CD4-positive, alpha-beta T cell treated with Interleukin-4 for 1 hour (primary cell): ENCODE data around the gene CYBA.
A peak's percentile ranks its signal among the peaks of the same experiment; 100 is the strongest.

ENCODE experiments used
- DNase-seq, 2 donors: peaks; one replicate each; pipeline ENCODE4 v3.0.0-alpha.2; 2020 to 2022

Gene CYBA

DNA sequence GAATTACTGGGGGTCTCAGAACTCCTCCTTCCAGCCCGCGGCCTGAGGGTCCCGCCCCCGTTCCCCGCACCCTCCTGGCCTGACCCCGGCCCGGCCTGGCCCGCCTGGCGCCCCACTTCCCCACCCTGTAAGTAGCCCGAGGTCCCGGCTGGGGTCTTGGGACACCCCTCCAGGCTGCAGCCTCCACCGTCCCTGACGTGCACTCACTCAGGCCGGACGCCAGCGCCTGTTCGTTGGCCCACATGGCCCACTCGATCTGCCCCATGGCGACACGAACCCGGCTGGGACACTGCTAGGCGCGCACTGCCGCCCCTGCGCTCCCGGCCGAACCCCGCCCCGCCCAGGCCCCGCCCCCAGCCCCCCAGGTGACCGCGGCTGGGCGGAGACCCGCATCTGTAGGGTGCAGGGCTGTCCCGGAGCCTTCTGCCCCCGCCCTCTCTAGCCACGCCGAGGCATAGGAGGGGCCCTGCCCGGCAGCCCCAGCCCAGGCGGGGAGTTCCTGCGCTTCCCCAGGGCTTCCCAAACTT is at the start of gene CYBA:
Gene CYBA (minus strand): TSS at position 305 of the 527 bp plus-strand sequence. CDS start 40 bp downstream, at position 265.
- DNase-seq: peak; percentile 88 to 89

GRCh38 chr16:88700322-88700635 is 49.4 kb upstream of the CYBA start:
- no peak for DNase-seq

DNA sequence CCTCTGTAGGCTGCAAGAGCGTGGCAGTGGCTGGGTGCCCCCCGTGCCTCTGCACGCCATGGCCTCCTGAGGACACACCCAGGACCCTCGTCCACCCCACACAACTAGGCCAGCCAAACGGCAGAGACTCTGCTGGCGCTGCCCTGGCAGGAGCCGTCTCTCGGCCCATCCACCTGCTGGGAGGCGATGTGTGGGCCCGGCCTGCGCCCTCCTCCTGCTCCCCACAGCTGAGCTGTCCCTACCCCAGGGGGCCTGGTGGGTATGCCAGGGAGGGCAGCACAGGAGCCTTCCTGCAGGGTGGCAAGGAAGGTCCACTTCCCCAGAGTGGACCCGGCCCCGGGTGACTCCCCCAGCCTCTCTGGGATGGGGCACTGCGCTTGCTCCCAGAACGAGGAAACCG is 48.3 kb upstream of the CYBA start:
- DNase-seq: no peak

DNA sequence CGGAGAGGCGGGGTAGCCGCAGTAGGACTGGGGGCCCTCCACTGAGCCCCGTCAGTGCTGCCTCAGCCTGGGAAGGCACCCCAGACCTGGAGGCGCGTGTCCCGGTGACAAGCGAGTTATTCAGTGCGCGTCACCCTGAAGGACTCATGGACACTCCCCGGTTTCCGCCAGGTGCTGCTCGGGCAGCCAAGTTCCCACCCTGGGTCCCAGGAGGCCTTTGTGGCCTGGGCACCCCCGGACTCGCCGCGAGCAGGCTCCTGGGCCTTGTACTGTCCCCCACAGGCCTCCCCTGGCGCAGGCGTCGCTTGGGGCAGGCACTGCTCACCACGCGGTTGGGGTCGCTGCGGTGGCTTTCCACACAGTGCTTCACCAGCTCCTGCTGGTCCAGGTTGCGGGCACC is 47.8 kb upstream of the CYBA start:
- no peak for DNase-seq

- peak in 1 of 2 donors; percentile 30 for DNase-seq
Observed at GRCh38 chr16:88697831-88698615, 47.2 kb upstream of the CYBA start.

DNA sequence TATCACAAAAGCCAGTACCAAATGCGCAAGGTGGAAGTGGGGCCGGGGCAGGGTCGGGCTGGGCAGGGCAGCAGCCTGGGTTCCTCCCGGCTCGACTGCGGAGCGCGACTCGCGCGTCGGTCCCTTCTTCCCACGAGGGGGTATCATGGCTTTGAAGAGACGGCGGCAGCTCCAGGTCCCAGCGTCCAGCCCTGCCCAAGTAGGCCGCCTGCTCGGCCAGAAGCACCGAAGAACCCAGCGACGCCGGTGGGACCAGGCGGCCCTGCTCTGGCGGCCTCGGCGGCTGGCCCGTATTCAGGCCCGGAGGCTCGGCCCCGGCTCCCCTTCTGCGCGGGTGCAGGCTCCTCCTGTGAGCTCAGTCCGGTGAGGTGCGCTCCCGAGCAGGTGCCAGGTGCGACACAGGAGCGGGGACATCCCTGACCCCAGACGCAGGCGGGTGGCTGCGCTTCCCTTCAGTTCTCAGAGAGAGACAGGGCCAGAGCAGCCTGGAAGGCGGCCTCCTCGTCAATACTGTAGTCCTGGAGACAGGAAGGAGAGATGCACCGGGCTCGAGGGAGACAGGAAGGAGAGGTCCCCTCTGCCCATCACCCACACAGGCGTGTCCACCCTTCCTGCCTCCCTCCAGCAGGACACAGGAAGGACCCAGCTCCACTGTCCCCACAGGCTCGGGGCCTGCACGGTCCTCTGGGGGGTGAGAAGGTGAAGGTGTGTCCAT is 46.4 kb upstream of the CYBA start:
- no peak for DNase-seq

DNA sequence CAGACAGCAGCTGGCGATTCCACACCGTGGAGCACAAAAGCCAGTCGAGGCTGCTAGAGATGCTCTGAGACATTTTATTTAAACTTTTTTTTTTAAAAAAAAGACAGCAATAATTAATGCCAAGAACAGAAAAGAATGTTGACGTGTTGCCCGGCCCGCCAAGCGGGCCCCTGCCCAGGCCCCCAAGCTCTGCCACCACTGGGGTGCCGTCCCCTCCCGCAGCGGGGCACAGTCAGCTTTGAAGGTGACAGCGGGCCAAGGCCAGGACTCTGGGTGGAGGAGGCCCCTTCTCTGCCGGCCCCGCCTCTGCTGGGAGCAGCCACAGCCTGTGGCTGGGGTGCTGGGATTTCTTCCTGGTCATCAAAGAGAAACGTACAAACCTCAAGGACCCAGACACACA is 45.6 kb upstream of the CYBA start:
- DNase-seq: no peak

DNA sequence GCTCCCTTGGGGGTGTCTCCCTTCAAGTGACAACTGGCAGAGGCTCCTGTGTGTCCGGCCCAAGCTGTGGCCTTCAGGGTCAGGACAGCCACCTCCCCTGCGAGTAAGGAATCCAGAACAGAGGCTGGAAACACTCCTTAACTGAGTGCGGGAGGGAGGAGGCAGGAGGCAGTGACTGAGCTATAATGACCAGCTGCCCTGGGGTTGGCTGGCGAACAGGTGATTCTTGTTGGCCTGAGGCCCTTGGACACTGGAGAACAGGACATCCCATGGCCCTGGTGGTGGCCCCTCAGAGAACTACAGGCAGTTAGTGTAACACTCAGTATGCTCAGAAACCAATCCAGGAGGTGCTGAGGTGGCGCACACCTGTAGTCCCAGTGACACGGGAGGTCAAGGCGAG is 44.9 kb upstream of the CYBA start:
- no peak for DNase-seq

- DNase-seq: no peak
Observed at GRCh38 chr16:88695218-88695617, 44.4 kb upstream of the CYBA start.

DNA sequence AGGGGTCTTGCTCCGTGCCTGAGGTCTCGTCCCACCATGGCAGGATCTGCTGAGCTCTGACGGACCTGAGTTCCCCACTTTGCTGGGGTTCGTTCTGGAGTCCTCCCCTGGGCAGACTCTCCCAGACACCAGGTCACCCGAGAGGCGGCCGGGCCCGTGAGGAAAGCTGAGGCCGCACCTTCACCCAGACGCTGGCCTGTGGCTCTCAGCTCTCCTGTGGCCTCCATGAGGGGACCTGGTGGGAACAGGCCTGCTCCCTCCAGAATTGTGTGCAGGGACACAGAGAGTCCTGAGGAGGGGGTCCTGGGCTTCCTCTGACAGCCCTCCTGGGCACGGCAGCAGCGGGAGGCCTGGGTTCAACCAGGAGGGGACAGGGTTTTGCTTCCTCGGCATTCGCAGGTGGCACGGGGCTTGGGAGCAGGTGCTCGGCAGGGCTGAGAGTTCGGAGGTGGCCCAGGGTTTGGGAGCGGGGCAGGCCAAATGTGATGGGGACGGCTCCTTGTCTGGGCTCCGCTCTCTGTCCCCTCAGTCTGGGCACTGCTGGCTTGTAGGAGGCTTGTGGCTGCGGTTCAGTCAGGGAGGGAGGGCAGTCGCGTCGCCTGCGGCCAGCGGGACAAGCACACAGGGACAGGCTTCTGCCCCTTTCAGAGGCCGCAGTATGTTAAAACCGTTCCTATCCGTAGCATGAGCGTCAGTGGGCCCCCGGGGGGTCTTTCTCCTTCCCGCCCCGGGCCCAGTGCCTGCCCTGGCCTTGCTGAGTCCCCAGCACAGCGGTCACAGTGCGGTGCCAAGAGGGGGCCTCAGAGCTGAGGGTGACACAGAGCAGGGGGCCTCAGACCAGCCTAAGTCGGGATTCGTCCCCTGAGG is 43.6 kb upstream of the CYBA start:
- no peak for DNase-seq

DNA sequence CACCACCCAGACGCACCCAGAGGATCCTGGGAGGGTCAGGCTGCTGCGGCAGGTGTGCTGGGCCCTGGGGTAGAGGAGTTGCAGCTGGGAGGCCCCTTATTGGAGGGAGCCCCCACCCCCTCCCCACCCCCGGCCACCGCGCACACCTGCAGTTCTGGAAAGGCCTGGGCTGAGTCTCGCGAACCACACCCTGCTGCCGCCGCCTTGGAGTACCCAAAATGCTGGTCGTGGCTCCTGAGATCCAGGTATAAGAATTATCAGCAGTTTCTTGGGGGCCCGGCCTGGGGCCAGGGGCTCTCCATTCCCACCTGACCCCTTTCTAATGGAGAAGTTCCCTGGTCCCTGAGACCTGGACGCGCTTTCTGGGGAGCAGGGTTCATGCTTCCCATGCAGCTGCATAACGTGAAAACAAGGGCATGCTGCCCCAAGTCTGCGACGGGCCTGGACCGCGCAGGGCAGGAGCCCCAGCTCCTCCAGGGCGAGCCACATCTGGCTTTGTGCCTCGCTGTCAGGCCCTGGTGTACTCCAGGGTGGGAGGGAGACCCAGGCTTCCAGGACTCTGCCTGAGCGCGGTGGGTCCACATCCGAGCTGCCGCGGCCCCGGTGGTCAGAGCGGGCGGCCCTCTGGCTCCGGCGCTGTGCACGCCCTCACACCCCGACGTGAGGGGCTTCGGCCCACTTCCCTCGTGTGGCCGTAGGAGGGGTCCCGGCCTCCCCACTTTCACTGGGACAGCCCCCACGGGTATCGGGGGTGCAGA is 42.7 kb upstream of the CYBA start:
- no peak for DNase-seq

DNA sequence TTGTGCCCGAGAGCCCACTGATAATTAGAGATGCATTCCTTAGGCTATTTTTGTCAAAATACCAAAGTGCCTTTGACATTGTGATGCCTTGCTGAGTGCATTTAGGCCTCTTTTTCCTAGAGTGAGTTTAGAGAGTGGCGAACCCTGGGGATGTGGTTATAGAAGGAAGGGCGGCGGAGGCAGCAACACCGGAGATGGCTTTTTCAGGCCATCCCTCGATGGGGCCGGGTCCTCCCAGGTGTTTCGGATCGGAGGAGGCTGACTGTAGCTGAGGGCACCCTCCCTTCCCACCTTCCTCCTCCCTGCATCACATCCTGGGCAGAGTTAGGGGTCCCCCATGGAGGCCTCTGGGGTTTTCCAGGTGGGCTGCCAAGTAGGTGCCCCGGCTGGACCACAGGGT is 42.0 kb upstream of the CYBA start:
- DNase-seq: no peak

DNA sequence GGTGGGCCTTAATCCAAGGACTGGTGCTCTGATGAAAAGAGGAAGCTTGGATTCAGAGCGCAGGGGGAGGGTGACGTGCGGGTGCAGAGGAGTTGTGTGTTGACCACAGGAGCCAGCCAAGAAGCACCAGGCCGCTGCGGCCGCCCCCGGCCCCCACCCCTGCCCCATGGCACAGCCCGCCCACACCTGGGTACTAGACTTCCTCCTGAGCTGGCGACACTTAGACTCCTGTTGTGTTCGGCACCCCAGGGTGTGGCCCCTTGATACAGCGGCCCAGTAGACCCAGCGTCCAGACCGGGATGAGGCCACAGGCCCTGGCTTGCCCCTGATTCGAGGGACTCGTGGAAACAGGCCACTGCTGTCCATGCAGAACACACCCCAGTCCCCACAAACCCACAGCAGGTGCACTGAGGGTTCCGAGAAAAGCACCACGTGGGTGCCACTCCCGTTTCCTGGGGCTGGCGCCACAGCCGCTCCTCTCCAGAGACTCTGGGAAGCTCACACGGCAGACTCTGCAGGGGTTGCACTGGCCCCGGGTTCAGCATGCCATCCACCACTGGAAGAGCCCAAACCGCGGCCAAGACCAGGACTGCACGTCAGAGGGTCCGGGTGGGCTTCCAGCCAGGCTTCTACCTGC is 41.2 kb upstream of the CYBA start:
- peak; percentile 52 to 64 for DNase-seq

DNA sequence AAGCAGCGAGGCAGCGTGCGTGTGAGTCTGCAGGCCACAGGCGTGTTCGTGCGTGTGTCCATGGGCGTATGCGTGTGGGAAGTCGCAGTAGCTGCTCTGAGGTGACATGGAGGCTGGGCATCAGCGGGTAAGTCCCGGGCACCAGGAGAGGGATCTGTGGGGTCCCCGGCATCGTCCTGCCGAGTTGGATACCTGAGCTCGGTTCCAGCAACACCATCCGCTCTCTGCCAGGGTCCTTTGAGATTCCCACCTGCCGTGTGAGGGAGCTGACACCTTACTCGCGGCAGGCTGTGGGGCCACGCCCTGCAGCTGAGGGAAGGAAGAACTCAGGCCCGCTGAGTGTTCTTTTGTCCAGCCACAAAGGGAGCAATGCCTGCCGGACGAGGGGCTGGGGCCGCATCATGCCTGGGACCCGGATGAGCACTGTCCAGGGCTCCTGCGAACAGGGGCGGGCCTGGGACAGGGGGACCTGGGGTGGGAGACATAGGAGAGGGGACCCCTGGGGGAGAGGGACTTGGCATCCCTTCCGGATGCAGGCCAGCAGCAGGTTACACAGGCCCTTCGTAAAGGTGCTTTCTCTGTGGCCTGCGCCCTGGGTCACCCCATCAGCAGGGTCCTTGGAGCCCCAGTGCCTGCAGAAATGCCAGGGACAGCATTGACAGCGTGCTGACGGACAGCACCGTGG is 40.4 kb upstream of the CYBA start:
- no peak for DNase-seq

DNA sequence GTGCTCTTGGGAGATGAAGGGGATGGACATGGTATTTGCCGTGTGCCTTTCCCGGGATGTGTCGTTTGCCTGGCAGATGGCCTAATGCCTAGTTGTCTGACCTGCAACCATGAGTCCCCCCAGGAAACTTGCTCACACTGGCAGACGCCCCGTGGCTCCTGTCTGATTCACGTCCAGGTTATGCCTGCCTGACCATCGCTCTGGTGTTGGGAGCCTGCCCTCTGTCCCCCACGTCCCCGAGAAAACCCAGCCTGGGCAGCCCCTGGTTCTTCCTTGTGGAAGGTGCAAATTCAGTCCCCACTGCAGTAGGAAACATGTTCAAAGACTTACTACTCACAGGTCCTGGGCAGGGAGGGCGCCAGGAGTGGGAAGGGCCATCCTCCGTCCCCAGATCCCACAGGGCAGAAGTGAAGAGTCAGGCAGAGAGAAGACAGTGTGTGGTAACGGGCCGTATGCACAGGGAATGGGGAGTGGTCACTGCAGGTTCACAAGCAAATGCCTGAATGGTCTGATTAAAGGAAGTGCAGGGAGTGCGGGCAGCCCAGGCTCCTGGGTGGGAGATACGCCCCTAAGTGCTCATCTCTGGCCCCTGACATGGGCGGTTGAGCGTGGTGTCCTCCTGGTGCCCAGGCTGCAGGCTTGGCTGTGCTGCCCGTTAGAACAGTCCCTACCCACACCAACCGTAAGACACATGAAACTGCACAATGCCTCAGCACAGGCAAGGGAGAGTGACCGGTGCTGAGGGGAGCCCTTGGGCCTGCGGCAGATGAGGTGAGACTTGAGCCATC is 39.7 kb upstream of the CYBA start:
- no peak for DNase-seq

DNA sequence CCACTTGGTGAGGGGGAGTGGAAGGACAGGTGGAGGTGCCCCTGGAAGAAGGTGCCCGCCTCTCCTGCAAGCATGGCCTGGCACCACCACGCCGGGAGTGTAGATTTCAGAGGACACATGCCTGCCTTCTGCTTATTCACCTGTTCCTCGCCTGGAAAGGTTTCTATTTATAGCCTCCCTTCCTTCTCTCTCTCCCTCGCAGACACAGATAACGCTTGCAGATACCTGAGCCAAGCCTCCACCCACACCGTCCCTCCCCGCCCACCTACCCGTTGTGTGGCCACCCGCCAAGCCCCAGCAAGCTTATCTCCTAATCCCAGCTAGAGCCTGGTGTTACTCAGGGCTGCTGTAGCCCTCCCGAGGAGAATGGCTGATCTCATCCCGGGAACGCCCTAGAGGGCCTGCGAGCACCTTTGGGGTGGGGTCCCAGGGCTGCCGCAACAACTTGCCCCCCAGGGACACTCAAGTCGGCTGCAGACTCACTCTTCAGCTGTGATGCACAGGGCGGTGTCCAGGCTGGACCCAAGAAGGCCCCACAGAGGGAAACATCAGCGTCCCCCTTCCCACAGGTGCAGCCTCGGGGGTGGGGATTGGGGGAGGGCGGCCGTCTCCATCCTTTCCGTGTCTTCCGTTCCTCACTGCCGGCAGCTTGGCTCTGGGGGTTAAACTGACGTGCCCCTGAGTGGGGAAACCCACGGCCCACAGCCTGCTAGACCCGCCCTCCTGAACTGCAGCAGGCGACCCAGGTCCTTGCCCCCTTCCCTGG is 37.3 kb upstream of the CYBA start:
- no peak for DNase-seq

DNA sequence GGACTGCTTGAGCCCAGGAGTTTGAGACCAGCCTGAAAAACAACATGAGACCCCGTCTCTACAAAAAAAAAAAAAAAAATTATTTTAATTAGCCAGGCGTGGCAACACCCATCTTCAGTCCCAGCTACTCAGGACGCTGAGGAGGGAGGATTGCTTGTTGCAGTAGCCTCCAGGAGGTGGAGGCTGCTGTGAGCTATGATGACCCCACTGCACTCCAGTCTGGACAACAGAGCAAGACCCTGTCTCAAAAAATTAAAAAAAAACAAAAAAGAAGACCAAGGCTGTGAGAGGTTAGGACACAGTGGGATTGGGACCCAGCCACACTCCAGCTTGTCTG is 36.8 kb upstream of the CYBA start:
- DNase-seq: no peak

DNA sequence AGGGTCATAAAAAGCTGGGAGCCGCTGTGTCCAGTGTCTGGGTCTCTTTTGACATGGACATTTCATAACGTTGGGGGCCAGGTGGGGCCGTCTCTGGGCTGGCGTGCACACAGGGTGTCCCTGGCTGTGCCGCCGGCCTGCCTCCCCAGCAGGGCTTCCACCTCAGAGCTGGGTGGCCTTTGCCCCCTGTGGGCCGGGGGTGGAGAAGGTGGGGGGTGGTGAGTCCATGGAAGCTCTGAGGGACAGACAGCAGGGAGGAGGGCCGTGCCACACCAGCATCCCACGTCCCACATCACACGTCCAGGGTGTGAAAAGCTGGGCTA is 36.4 kb upstream of the CYBA start:
- DNase-seq: no peak

DNA sequence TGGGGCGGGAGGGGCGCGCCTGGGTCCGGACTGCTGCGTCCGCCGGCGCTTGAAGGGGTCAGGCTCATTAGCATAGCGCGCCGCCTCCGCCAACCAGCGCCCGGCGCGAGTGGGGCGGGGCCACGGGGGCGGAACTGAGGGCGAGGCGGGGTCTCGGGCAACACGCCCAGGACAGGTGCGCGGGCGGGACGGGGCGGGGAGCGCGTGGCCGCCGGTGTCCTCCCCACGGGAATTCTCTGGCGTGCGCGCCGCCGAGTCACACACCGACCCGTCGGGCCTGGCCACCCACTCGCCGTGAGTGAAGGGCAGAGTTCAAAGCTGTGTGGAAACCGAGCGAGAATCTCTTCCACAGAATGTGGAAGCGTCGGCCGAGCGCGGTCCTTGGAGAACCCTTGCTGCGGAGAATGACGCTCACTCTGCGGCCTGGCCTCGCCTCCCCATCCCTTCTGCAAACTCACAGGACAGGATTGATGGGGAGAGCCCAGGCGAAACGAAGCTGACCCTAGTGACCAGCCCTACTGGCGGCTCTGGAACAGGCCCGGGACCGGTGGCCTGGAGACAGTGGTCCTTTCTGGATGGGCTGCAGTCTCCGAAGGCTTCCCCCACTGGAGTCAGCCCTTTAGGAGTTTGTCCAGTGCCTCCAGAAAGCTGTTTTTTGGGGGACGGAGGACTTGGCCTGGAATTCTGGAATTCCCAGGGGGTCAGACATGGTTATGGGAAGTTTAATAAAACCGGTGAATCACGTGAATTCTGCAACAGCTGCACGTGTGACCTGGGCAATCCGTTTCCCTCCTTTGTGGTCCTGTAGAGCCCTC is 35.8 kb upstream of the CYBA start, which contains the start of gene SNAI3:
Gene SNAI3 (minus strand): TSS at position 69 of the 815 bp plus-strand sequence. CDS start 101 bp downstream, outside the sequence.
- DNase-seq: peak; percentile 81 to 86
